Loucy (cell line): ENCODE data around the gene KLF18.

Source experiments
- CTCF ChIP-seq: fragments of 200-600 bp; sonication (generic); conservative IDR thresholded peaks from 2 replicates; pipeline ENCODE4 v1.5.1; 2014; ENCODE audit warnings: mild to moderate bottlenecking, antibody characterized with exemption, low read length
- EZH2phosphoT487 ChIP-seq: fragments of 200-600 bp; IDR thresholded peaks from 2 replicates; pipeline ENCODE4 v1.6.1; 2018; ENCODE audit warnings: antibody characterized with exemption, mild to moderate bottlenecking, moderate library complexity, borderline replicate concordance

GRCh38 chr1:44108241-44108640 lies 33.2 kb downstream of the KLF18 start:
- TF ChIP-seq CTCF (no peak), EZH2phosphoT487 (no peak)
